WTC11 (cell line): ENCODE results near the gene EPC1. TPM values are rescaled to one million over a fixed set of nuclear protein-coding genes. Genes with fewer than 3 reads are reported as not detected.

Experiments used
- ATAC-seq: fragments of 200-7000 bp; cut with Tn5 transposase; 2 replicates; pipeline ENCODE4 v1.10.0; 2021; ENCODE audit warnings: mild to moderate bottlenecking, moderate library complexity
- CTCF ChIA-PET: fragments of 300-600 bp; sonication (Branson Sonifier 250); formaldehyde crosslinking; loops from one replicate; lab custom pipeline; 2021; ENCODE audit warnings: antibody characterized with exemption; lab: Charles Lee
- POLR2A ChIA-PET: fragments of 350-600 bp; sonication (Branson Sonifier 250); formaldehyde crosslinking; loops from one replicate; lab custom pipeline; 2021; ENCODE audit warnings: antibody characterized with exemption; lab: Charles Lee
- DNase-seq: peaks from one replicate; pipeline ENCODE4 v3.0.0; 2021; ENCODE audit warnings: low spot score
- H3K27ac Mint-ChIP-seq: 2 replicates; pipeline ENCODE4 v1.8.0; 2021; ENCODE audit warnings: mixed read lengths
- H3K27me3 Mint-ChIP-seq: 2 replicates; pipeline ENCODE4 v1.8.0; 2021; ENCODE audit warnings: low read depth, mild to moderate bottlenecking, moderate library complexity, mixed read lengths
- H3K36me3 Mint-ChIP-seq: 2 replicates; pipeline ENCODE4 v1.8.0; 2021; ENCODE audit warnings: mixed read lengths
- H3K4me1 Mint-ChIP-seq: 2 replicates; pipeline ENCODE4 v1.8.0; 2022; ENCODE audit warnings: mixed read lengths
- H3K4me3 Mint-ChIP-seq: 2 replicates; pipeline ENCODE4 v1.8.0; 2021; ENCODE audit warnings: mild to moderate bottlenecking, moderate library complexity, mixed read lengths
- H3K9me3 Mint-ChIP-seq: 2 replicates; pipeline ENCODE4 v1.8.0; 2021; ENCODE audit warnings: mixed read lengths
- ARID4B ChIP-seq: sonication (generic); formaldehyde crosslinking; IDR thresholded peaks from 2 replicates; pipeline ENCODE4 v1.8.0; 2023; ENCODE audit warnings: missing genetic modification reagents, mild to moderate bottlenecking, borderline replicate concordance
- CDX4 ChIP-seq: fragments of 250-450 bp; sonication (Bioruptor Pico); IDR thresholded peaks from 2 replicates; pipeline ENCODE4 v1.9.0; 2021; ENCODE audit warnings: moderate library complexity, mild to moderate bottlenecking, inconsistent platforms, borderline replicate concordance
- FOXK1 ChIP-seq: sonication (generic); formaldehyde crosslinking; IDR thresholded peaks from 2 replicates; pipeline ENCODE4 v1.8.0; 2022; ENCODE audit warnings: mild to moderate bottlenecking, moderate library complexity, missing genetic modification reagents
- GTF2I ChIP-seq: fragments of 250-450 bp; sonication (Bioruptor Pico); conservative IDR thresholded peaks from 2 replicates; pipeline ENCODE4 v1.4.0; 2021; ENCODE audit warnings: mild to moderate bottlenecking
- JUN ChIP-seq: sonication (generic); formaldehyde crosslinking; IDR thresholded peaks from 2 replicates; pipeline ENCODE4 v1.8.0; 2023; ENCODE audit warnings: mild to moderate bottlenecking, missing genetic modification reagents
- KAT7 ChIP-seq: sonication (generic); formaldehyde crosslinking; IDR thresholded peaks from 2 replicates; pipeline ENCODE4 v1.8.1; 2023; ENCODE audit warnings: missing genetic modification reagents, mild to moderate bottlenecking, borderline replicate concordance
- MAX ChIP-seq: sonication (generic); formaldehyde crosslinking; IDR thresholded peaks from 2 replicates; pipeline ENCODE4 v1.8.0; 2022; ENCODE audit warnings: mild to moderate bottlenecking, missing genetic modification reagents
- NR2C2 ChIP-seq: sonication (generic); formaldehyde crosslinking; IDR thresholded peaks from 2 replicates; pipeline ENCODE4 v1.8.0; 2022; ENCODE audit warnings: mild to moderate bottlenecking, missing genetic modification reagents
- OVOL2 ChIP-seq: fragments of 250-450 bp; sonication (Bioruptor Pico); IDR thresholded peaks from 2 replicates; pipeline ENCODE4 v1.9.0; 2021; ENCODE audit warnings: mild to moderate bottlenecking, borderline replicate concordance
- RORB ChIP-seq: fragments of 250-450 bp; sonication (Bioruptor Pico); IDR thresholded peaks from 2 replicates; pipeline ENCODE4 v1.9.0; 2021; ENCODE audit warnings: mild to moderate bottlenecking
- SMAD3 ChIP-seq: sonication (generic); formaldehyde crosslinking; IDR thresholded peaks from 2 replicates; pipeline ENCODE4 v1.8.0; 2022; ENCODE audit warnings: missing genetic modification reagents, mild to moderate bottlenecking, borderline replicate concordance
- SOX15 ChIP-seq: fragments of 250-450 bp; sonication (Bioruptor Pico); IDR thresholded peaks from 2 replicates; pipeline ENCODE4 v1.9.0; 2021; ENCODE audit warnings: mild to moderate bottlenecking
- SP1 ChIP-seq: sonication (generic); formaldehyde crosslinking; conservative IDR thresholded peaks from 2 replicates; pipeline ENCODE4 v1.8.1; 2022; ENCODE audit warnings: missing genetic modification reagents
- STAT6 ChIP-seq: sonication (generic); formaldehyde crosslinking; conservative IDR thresholded peaks from 2 replicates; pipeline ENCODE4 v1.8.1; 2023; ENCODE audit warnings: mild to moderate bottlenecking, low read depth, missing genetic modification reagents, moderate library complexity
- TCF7 ChIP-seq: sonication (generic); formaldehyde crosslinking; IDR thresholded peaks from 2 replicates; pipeline ENCODE4 v1.8.0; 2022; ENCODE audit warnings: mild to moderate bottlenecking, low read depth, missing genetic modification reagents, moderate library complexity
- TEAD4 ChIP-seq: sonication (generic); formaldehyde crosslinking; IDR thresholded peaks from 2 replicates; pipeline ENCODE4 v1.8.0; 2022; ENCODE audit warnings: mild to moderate bottlenecking, missing genetic modification reagents
- USF2 ChIP-seq: sonication (generic); formaldehyde crosslinking; IDR thresholded peaks from 2 replicates; pipeline ENCODE4 v1.8.1; 2023; ENCODE audit warnings: mild to moderate bottlenecking, missing genetic modification reagents, moderate library complexity
- ZNF138 ChIP-seq: sonication (generic); formaldehyde crosslinking; conservative IDR thresholded peaks from 2 replicates; pipeline ENCODE4 v1.8.1; 2022; ENCODE audit warnings: mild to moderate bottlenecking, moderate library complexity, missing genetic modification reagents
- ZNF317 ChIP-seq: sonication (generic); formaldehyde crosslinking; IDR thresholded peaks from 2 replicates; pipeline ENCODE4 v1.8.1; 2023; ENCODE audit warnings: low read depth, mild to moderate bottlenecking, moderate library complexity, missing genetic modification reagents, borderline replicate concordance
- ZNF512 ChIP-seq: sonication (generic); formaldehyde crosslinking; IDR thresholded peaks from 2 replicates; pipeline ENCODE4 v1.8.1; 2022; ENCODE audit warnings: missing genetic modification reagents, borderline replicate concordance
- ZNF671 ChIP-seq: fragments of 250-450 bp; sonication (Bioruptor Pico); IDR thresholded peaks from 2 replicates; pipeline ENCODE4 v1.8.0; 2021; ENCODE audit warnings: mild to moderate bottlenecking
- total RNA-seq: library from RNA; stranded (reverse); gene quantifications from 3 replicates; pipeline ENCODE4 v1.2.3, GENCODE V29; 2021

EPC1 gene
- total RNA-seq, 1 experiment from 2014 or later, result 22.5 TPM

- H3K27ac Mint-ChIP-seq, result peak overlapping the region; percentile 61
- H3K4me3 Mint-ChIP-seq, result 0 out of 2 replicates have a peak overlapping the region, but pooled peaks have one; percentile 1
- H3K9me3 Mint-ChIP-seq, result no peaks in the 10 kb centered on the region
- TF ChIP-seq ZNF671 (CRISPR knock-in tag) (no peak), CDX4 (CRISPR knock-in tag) (no peak), ZNF512 (CRISPR knock-in tag) (no peak), SP1 (CRISPR knock-in tag) (no peak), OVOL2 (no peak), USF2 (CRISPR knock-in tag) (no peak), ZNF138 (no peak), SMAD3 (CRISPR knock-in tag) (no peak), STAT6 (no peak), MAX (no peak), JUN (CRISPR knock-in tag) (no peak), FOXK1 (CRISPR knock-in tag) (no peak), ARID4B (CRISPR knock-in tag) (no peak), GTF2I (no peak)
- POLR2A ChIA-PET, result no interaction called here
- ATAC-seq (peak; percentile 27; the same call in 1 of the 2 replicates), DNase-seq (no peak)
- H3K4me1 Mint-ChIP-seq, result peaks cover 67% of the 10 kb centered on the region
- peaks cover 2% of the 10 kb centered on the region; the same call in 1 of the 2 replicates for H3K36me3 Mint-ChIP-seq
- CTCF ChIA-PET, result no interaction called here
- H3K27me3 Mint-ChIP-seq, result no peaks in the 10 kb centered on the region
Observed at GRCh38 chr10:32326680-32327363, 20.1 kb downstream of the EPC1 start.

GRCh38 chr10:32326119-32326518 lies 20.8 kb downstream of the EPC1 start:
- ChIA-PET CTCF (no interaction called here), POLR2A (no interaction called here)
- Mint-ChIP-seq H3K27ac (peak overlapping the region; percentile 70; the same call in 1 of the 2 replicates), H3K27me3 (no peaks in the 10 kb centered on the region), H3K9me3 (no peaks in the 10 kb centered on the region), H3K4me3 (no peak overlapping the region), H3K4me1 (peaks cover 64% of the 10 kb centered on the region), H3K36me3 (peaks cover 4% of the 10 kb centered on the region; the same call in 1 of the 2 replicates)
- ATAC-seq, result no peak
- no peak for DNase-seq
- TF ChIP-seq ZNF317 (CRISPR knock-in tag) (no peak), NR2C2 (CRISPR knock-in tag) (no peak), KAT7 (CRISPR knock-in tag) (no peak), RORB (no peak), SOX15 (CRISPR knock-in tag) (no peak), TCF7 (CRISPR knock-in tag) (no peak), TEAD4 (no peak)
